GM13976 (cell line): Measurements from ENCODE around the gene CAPN1.

Experiments
- DNase-seq: peaks from one replicate; pipeline ENCODE4 v3.0.0; 2012; ENCODE audit warnings: low spot score
- in situ Hi-C: fragments of 300-500 bp; cut with MboI; formaldehyde crosslinking; loops from one replicate; pipeline ENCODE4 v1.12.0; 2022; ENCODE audit warnings: low sequenced_read_pairs, mixed read lengths, inconsistent platforms; ENCODE audit not compliant: unreplicated experiment
- TF ChIP-seq, protein P1 (sequence below): IDR thresholded peaks from 2 replicates; pipeline ENCODE4 v1.5.1; 2012; ENCODE audit warnings: borderline replicate concordance, mild to moderate bottlenecking; ENCODE audit not compliant: insufficient read depth; ENCODE audit errors: extremely low read depth, missing control alignments, control extremely low read depth

The CAPN1 gene

GRCh38 chr11:65211293-65212105 is 29.8 kb downstream of the CAPN1 start:
- TF ChIP-seq, protein P1, sequence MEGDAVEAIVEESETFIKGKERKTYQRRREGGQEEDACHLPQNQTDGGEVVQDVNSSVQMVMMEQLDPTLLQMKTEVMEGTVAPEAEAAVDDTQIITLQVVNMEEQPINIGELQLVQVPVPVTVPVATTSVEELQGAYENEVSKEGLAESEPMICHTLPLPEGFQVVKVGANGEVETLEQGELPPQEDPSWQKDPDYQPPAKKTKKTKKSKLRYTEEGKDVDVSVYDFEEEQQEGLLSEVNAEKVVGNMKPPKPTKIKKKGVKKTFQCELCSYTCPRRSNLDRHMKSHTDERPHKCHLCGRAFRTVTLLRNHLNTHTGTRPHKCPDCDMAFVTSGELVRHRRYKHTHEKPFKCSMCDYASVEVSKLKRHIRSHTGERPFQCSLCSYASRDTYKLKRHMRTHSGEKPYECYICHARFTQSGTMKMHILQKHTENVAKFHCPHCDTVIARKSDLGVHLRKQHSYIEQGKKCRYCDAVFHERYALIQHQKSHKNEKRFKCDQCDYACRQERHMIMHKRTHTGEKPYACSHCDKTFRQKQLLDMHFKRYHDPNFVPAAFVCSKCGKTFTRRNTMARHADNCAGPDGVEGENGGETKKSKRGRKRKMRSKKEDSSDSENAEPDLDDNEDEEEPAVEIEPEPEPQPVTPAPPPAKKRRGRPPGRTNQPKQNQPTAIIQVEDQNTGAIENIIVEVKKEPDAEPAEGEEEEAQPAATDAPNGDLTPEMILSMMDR = no peak
- DNase-seq = no peak
- in situ Hi-C loops = no loop called here

DNA sequence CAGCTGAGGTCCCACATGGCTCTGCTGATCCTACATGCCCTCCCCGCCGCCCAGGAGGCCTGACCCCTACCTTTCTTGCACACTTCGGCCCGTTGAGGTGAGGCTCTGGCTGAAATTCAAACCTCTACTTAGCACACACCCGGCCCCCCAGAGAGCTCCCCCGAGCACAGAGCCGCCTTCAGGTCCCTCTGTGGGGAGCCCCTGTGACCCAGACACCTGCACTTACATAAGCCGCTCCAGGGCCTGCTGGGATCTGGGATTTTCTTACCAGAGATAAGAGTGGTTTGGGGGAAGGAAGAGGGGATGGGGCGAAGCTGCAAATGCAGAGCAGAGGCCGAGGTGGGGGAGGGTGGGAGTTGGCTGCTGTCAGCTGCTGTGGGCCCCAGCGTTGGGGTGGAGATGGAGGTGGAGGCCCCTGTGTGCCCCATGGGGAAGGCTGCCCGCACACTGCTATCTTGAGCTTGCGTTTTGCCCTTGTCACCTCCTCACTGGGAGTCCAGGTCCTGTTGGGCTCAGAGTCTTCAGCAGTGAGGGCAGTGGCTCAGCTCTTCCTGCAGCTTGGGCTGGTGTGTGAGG is 30.6 kb downstream of the CAPN1 start:
- in situ Hi-C loops = no loop called here
- DNase-seq = no peak
- TF ChIP-seq, protein P1 = no peak

DNA sequence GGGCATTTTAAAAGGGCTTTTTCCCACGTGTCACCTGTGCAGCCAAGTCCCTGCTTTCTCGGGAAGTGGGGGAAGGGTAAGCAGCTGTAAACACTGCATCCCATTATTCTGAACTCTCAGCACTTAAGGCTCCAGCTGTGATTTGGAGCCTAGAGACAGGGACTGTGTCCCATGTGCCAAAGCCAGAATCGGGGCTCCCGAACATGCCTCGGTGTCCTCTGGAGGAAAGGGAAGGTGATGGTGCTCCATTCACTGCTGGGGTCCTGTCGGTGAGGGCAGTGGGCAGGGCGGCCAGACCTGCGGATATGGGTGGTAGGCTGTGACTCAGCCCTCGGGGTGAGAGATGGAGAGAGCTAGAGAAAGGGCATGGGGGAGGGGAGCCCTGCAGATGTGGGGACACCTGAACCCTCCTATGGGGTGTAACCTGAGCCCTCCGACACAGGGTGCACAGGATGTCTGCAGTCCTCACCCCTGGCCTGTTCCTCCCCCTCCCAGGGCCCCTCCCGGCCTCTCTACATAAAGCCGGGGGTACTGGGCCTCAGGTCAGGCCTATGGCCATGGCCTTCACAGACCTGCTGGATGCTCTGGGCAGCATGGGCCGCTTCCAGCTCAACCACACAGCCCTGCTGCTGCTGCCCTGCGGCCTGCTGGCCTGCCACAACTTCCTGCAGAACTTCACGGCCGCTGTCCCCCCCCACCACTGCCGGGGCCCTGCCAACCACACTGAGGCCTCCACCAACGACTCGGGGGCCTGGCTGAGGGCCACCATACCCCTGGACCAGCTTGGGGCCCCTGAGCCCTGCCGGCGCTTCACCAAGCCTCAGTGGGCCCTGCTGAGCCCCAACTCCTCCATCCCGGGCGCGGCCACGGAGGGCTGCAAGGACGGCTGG is 31.8 kb downstream of the CAPN1 start:
- TF ChIP-seq, protein P1 = no peak
- in situ Hi-C loops = no loop called here
- no peak for DNase-seq

GRCh38 chr11:65214212-65214845 is 32.6 kb downstream of the CAPN1 start:
- TF ChIP-seq, protein P1 = no peak
- no peak for DNase-seq
- in situ Hi-C loops = no loop called here

- in situ Hi-C loops = no loop called here
- TF ChIP-seq, protein P1 = no peak
- DNase-seq = peak; percentile 36
These were observed 33.8 kb downstream of the CAPN1 start for GRCh38 chr11:65215441-65216076.
